H9 (cell line): ENCODE data around the gene NRDE2. TPM values are rescaled to one million over a fixed set of nuclear protein-coding genes. Genes with fewer than 3 reads are reported as not detected.

Experiments used
- DNase-seq: peaks from one replicate; pipeline ENCODE4 v3.0.0-alpha.2; 2017
- H2AFZ ChIP-seq: one replicate; pipeline ENCODE4 v1.6.1; 2013; ENCODE audit warnings: mild to moderate bottlenecking, low read length, control low read depth, moderate library complexity
- H2AK5ac ChIP-seq: 2 replicates; pipeline ENCODE4 v1.6.1; 2013; ENCODE audit warnings: low read length, control low read depth, mixed read lengths; ENCODE audit not compliant: insufficient read length
- H2BK120ac ChIP-seq: one replicate; pipeline ENCODE4 v1.6.1; 2013; ENCODE audit warnings: low read depth, mild to moderate bottlenecking, low read length, control low read depth, inconsistent platforms; ENCODE audit not compliant: poor library complexity, severe bottlenecking
- H2BK12ac ChIP-seq: 2 replicates; pipeline ENCODE4 v1.6.1; 2013; ENCODE audit warnings: low read length, control low read depth, mixed read lengths, low read depth; ENCODE audit not compliant: insufficient read length
- H2BK15ac ChIP-seq: 2 replicates; pipeline ENCODE4 v1.6.1; 2013; ENCODE audit warnings: low read depth, low read length, control low read depth
- H2BK20ac ChIP-seq: one replicate; pipeline ENCODE4 v1.6.1; 2013; ENCODE audit warnings: low read depth, mild to moderate bottlenecking, low read length, control low read depth, inconsistent platforms; ENCODE audit not compliant: poor library complexity, severe bottlenecking
- H2BK5ac ChIP-seq: 2 replicates; pipeline ENCODE4 v1.6.1; 2013; ENCODE audit warnings: low read length, control low read depth, mixed read lengths; ENCODE audit not compliant: insufficient read length
- H3K14ac ChIP-seq: 2 replicates; pipeline ENCODE4 v1.6.1; 2013; ENCODE audit warnings: low read length, control low read depth; ENCODE audit not compliant: insufficient read depth
- H3K18ac ChIP-seq: 2 replicates; pipeline ENCODE4 v1.6.1; 2013; ENCODE audit warnings: low read depth, mild to moderate bottlenecking, mixed read lengths, low read length, control low read depth; ENCODE audit not compliant: insufficient read length
- H3K23ac ChIP-seq: 2 replicates; pipeline ENCODE4 v1.6.1; 2013; ENCODE audit warnings: low read length, control low read depth, mixed read lengths, low read depth; ENCODE audit not compliant: insufficient read length
- H3K23me2 ChIP-seq: 2 replicates; pipeline ENCODE4 v1.6.1; 2013; ENCODE audit warnings: low read depth, mild to moderate bottlenecking, mixed read lengths, low read length, control low read depth; ENCODE audit not compliant: insufficient read length, poor library complexity, severe bottlenecking
- H3K27ac ChIP-seq: 2 replicates; pipeline ENCODE4 v1.5.1; 2013; ENCODE audit warnings: low read length, control low read depth, mixed read lengths, low read depth; ENCODE audit not compliant: insufficient read length
- H3K27me3 ChIP-seq: 2 replicates; pipeline ENCODE4 v1.6.1; 2013; ENCODE audit warnings: low read length, control low read depth, inconsistent platforms; ENCODE audit not compliant: insufficient read depth
- H3K4ac ChIP-seq: 2 replicates; pipeline ENCODE4 v1.6.1; 2013; ENCODE audit warnings: low read depth, mild to moderate bottlenecking, control low read depth, inconsistent platforms, low read length, moderate library complexity
- H3K4me1 ChIP-seq: 2 replicates; pipeline ENCODE4 v1.6.1; 2013; ENCODE audit warnings: low read length, control low read depth, inconsistent platforms; ENCODE audit not compliant: insufficient read depth
- H3K4me2 ChIP-seq: 2 replicates; pipeline ENCODE4 v1.6.1; 2013; ENCODE audit warnings: low read length, control low read depth, mixed read lengths; ENCODE audit not compliant: insufficient read length, insufficient read depth
- H3K56ac ChIP-seq: 2 replicates; pipeline ENCODE4 v1.6.1; 2013; ENCODE audit warnings: low read depth, mild to moderate bottlenecking, mixed read lengths, low read length, control low read depth; ENCODE audit not compliant: insufficient read length
- H3K79me1 ChIP-seq: 2 replicates; pipeline ENCODE4 v1.6.1; 2013; ENCODE audit warnings: low read depth, mild to moderate bottlenecking, moderate library complexity, low read length, control low read depth, inconsistent platforms; ENCODE audit not compliant: insufficient read depth, poor library complexity, severe bottlenecking
- H3K79me2 ChIP-seq: 2 replicates; pipeline ENCODE4 v1.6.1; 2013; ENCODE audit warnings: low read length, control low read depth, inconsistent platforms; ENCODE audit not compliant: insufficient read depth
- H3K9ac ChIP-seq: 2 replicates; pipeline ENCODE4 v1.6.1; 2013; ENCODE audit warnings: low read length, control low read depth, mixed read lengths; ENCODE audit not compliant: insufficient read length; ENCODE audit errors: extremely low read depth
- H3K9me3 ChIP-seq: one replicate; pipeline ENCODE4 v1.6.1; 2013; ENCODE audit warnings: low read depth, low read length, inconsistent platforms; ENCODE audit not compliant: control insufficient read depth
- H3T11ph ChIP-seq: one replicate; pipeline ENCODE4 v1.6.1; 2013; ENCODE audit warnings: mild to moderate bottlenecking, low read length, control low read depth, inconsistent platforms
- H4K20me1 ChIP-seq: one replicate; pipeline ENCODE4 v1.6.1; 2013; ENCODE audit not compliant: control insufficient read depth, insufficient read length, insufficient read depth
- H4K5ac ChIP-seq: 2 replicates; pipeline ENCODE4 v1.6.1; 2013; ENCODE audit warnings: low read depth, mild to moderate bottlenecking, mixed read lengths, low read length, control low read depth; ENCODE audit not compliant: insufficient read length
- H4K8ac ChIP-seq: replicated peaks from 2 replicates; pipeline ENCODE4 v1.6.1; 2013; ENCODE audit warnings: low read length, control low read depth, mixed read lengths, low read depth; ENCODE audit not compliant: insufficient read length
- H4K91ac ChIP-seq: 2 replicates; pipeline ENCODE4 v1.6.1; 2013; ENCODE audit warnings: low read depth, mild to moderate bottlenecking, moderate library complexity, mixed read lengths, low read length, control low read depth; ENCODE audit not compliant: insufficient read length
- H3K27ac Mint-ChIP-seq, 3 experiments: 2 replicates in 2 of 3; 3 replicates in 1 of 3; pipeline ENCODE4 v1.8.0; 2020 to 2021; ENCODE audit warnings: mixed read lengths in 3 of 3, mild to moderate bottlenecking in 1 of 3, moderate library complexity in 1 of 3
- H3K27me3 Mint-ChIP-seq: 2 replicates; pipeline ENCODE4 v1.8.0; 2021; ENCODE audit warnings: low read depth, mild to moderate bottlenecking, moderate library complexity, mixed read lengths
- H3K36me3 Mint-ChIP-seq, 3 experiments: 2 replicates in 2 of 3; 3 replicates in 1 of 3; pipeline ENCODE4 v1.8.0; 2020 to 2021; ENCODE audit warnings: low read depth in 3 of 3, mixed read lengths in 3 of 3; ENCODE audit not compliant: insufficient read depth in 1 of 3
- H3K4me1 Mint-ChIP-seq, 2 experiments: 2 replicates each; pipeline ENCODE4 v1.8.0; 2020; ENCODE audit warnings: mixed read lengths in 2 of 2
- H3K4me3 Mint-ChIP-seq, 2 experiments: 2 replicates in 1 of 2; 3 replicates in 1 of 2; pipeline ENCODE4 v1.8.0; 2020 to 2021; ENCODE audit warnings: mild to moderate bottlenecking in 2 of 2, mixed read lengths in 2 of 2, moderate library complexity in 1 of 2
- H3K9me3 Mint-ChIP-seq, 2 experiments: 2 replicates in 1 of 2; 3 replicates in 1 of 2; pipeline ENCODE4 v1.8.0; 2020; ENCODE audit warnings: mild to moderate bottlenecking in 2 of 2, mixed read lengths in 2 of 2, moderate library complexity in 1 of 2
- WGBS: extraction: QIAGEN DNeasy Blood & Tissue Kit; methylation state at CpG from one replicate; pipeline ENCODE4 v1.1.7; 2013; ENCODE audit warnings: missing lambda C conversion rate, low lambda C conversion rate, mixed read lengths; ENCODE audit not compliant: insufficient read length; ENCODE audit errors: extremely low coverage; 5-methylcytosine and 5-hydroxymethylcytosine counted together
- total RNA-seq: library from RNA; stranded (reverse); gene quantifications from 2 replicates; pipeline ENCODE4 v1.2.1, GENCODE V29; 2021
- TF ChIP-seq, protein P1 (sequence below): fragments of 200-600 bp; sonication (generic); conservative IDR thresholded peaks from 3 replicates; pipeline ENCODE4 v1.8.0; 2021; ENCODE audit warnings: antibody characterized with exemption, mild to moderate bottlenecking

Gene NRDE2
- total RNA-seq, 1 experiment from 2014 or later: 21.2 TPM

DNA sequence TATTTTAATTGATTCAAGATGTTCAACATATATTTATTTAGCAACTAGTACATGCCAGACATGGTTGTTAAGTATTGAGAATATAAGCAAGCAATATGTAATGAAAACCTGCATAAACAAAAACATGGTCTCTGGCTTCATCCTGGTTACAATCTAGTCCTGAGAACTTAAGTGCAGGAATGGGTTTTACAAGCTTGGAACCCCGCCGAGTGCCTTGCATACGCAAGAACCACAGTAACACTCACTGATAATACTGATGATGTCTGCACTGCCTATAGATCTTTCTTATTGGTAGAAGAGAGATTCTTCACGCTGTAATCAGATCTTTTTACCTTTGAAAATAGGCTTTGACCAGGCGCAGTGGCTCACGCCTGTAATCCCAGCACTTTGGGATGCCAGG is 42.1 kb upstream of the NRDE2 start:
- Histone ChIP-seq H2AFZ (no peak overlapping the region), H2BK15ac (no peak overlapping the region), H3K9ac (no peak overlapping the region), H3K18ac (no peak overlapping the region), H3K27ac (no peak overlapping the region), H3K4me2 (no peak overlapping the region), H4K91ac (no peak overlapping the region), H3K23ac (no peak overlapping the region), H4K20me1 (no peaks in the 10 kb centered on the region), H2BK120ac (no peak overlapping the region), H3K23me2 (no peaks in the 10 kb centered on the region), H3K79me2 (no peaks in the 10 kb centered on the region), H3K56ac (no peak overlapping the region), H3K4ac (no peak overlapping the region), H4K8ac (no peak overlapping the region), H2BK20ac (no peak overlapping the region), H3K27me3 (no peaks in the 10 kb centered on the region), H2BK5ac (no peak overlapping the region), H3K14ac (no peak overlapping the region), H3T11ph (no peak overlapping the region), H4K5ac (no peak overlapping the region), H3K9me3 (no peaks in the 10 kb centered on the region), H3K4me1 (no peaks in the 10 kb centered on the region), H2AK5ac (no peak overlapping the region), H3K79me1 (no peaks in the 10 kb centered on the region), H2BK12ac (no peak overlapping the region)
- no peak overlapping the region for H3K27ac Mint-ChIP-seq
- H3K4me1 Mint-ChIP-seq: no peaks in the 10 kb centered on the region
- H3K4me3 Mint-ChIP-seq: no peak overlapping the region
- WGBS: no CpG with 5 or more reads among the region's 6 CpGs
- H3K9me3 Mint-ChIP-seq: no peaks in the 10 kb centered on the region
- TF ChIP-seq, protein P1, sequence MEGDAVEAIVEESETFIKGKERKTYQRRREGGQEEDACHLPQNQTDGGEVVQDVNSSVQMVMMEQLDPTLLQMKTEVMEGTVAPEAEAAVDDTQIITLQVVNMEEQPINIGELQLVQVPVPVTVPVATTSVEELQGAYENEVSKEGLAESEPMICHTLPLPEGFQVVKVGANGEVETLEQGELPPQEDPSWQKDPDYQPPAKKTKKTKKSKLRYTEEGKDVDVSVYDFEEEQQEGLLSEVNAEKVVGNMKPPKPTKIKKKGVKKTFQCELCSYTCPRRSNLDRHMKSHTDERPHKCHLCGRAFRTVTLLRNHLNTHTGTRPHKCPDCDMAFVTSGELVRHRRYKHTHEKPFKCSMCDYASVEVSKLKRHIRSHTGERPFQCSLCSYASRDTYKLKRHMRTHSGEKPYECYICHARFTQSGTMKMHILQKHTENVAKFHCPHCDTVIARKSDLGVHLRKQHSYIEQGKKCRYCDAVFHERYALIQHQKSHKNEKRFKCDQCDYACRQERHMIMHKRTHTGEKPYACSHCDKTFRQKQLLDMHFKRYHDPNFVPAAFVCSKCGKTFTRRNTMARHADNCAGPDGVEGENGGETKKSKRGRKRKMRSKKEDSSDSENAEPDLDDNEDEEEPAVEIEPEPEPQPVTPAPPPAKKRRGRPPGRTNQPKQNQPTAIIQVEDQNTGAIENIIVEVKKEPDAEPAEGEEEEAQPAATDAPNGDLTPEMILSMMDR: no peak
- DNase-seq: no peak
- H3K27me3 Mint-ChIP-seq: no peaks in the 10 kb centered on the region; the same call in none of the 2 replicates
- H3K36me3 Mint-ChIP-seq: no peaks in the 10 kb centered on the region
